Measurements from ENCODE around the gene SLC34A2. TPM values are rescaled to one million over a fixed set of nuclear protein-coding genes. Genes with fewer than 3 reads are reported as not detected.
"Not testable (repeated sequence)": the region's sequence is repeated elsewhere in the genome, so short reads cannot be mapped to it uniquely, and the experiment has no call there.

SLC34A2 gene, protein sequence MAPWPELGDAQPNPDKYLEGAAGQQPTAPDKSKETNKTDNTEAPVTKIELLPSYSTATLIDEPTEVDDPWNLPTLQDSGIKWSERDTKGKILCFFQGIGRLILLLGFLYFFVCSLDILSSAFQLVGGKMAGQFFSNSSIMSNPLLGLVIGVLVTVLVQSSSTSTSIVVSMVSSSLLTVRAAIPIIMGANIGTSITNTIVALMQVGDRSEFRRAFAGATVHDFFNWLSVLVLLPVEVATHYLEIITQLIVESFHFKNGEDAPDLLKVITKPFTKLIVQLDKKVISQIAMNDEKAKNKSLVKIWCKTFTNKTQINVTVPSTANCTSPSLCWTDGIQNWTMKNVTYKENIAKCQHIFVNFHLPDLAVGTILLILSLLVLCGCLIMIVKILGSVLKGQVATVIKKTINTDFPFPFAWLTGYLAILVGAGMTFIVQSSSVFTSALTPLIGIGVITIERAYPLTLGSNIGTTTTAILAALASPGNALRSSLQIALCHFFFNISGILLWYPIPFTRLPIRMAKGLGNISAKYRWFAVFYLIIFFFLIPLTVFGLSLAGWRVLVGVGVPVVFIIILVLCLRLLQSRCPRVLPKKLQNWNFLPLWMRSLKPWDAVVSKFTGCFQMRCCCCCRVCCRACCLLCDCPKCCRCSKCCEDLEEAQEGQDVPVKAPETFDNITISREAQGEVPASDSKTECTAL
- total RNA-seq (1,000 to 10,000 TPM; 1,764 to 1,795 TPM), polyA plus RNA-seq (100 to 1,000 TPM; 723 to 727 TPM)
- long read RNA-seq, donor 1, full-length matches to known transcripts = 60 of 646 reads
- long read RNA-seq, donor 1, partial matches to known transcripts = 570 of 646 reads
- long read RNA-seq, donor 1, other reads (novel, unspliced or antisense) = 16 of 646 reads
- long read RNA-seq, donor 2, full-length matches to known transcripts = 8 of 78 reads
- long read RNA-seq, donor 2, partial matches to known transcripts = 70 of 78 reads
- long read RNA-seq, donor 2, other reads (novel, unspliced or antisense) = 0 of 78 reads
- long read RNA-seq, donor 3, full-length matches to known transcripts = 17 of 134 reads
- long read RNA-seq, donor 3, partial matches to known transcripts = 117 of 134 reads
- long read RNA-seq, donor 3, other reads (novel, unspliced or antisense) = 0 of 134 reads
- long read RNA-seq, donor 4, partial matches to known transcripts = 5 of 5 reads
- long read RNA-seq, donor 4, other reads (novel, unspliced or antisense) = 0 of 5 reads
- long read RNA-seq, donor 5, full-length matches to known transcripts = 23 of 196 reads
- long read RNA-seq, donor 5, partial matches to known transcripts = 173 of 196 reads
- long read RNA-seq, donor 5, other reads (novel, unspliced or antisense) = 0 of 196 reads

DNA sequence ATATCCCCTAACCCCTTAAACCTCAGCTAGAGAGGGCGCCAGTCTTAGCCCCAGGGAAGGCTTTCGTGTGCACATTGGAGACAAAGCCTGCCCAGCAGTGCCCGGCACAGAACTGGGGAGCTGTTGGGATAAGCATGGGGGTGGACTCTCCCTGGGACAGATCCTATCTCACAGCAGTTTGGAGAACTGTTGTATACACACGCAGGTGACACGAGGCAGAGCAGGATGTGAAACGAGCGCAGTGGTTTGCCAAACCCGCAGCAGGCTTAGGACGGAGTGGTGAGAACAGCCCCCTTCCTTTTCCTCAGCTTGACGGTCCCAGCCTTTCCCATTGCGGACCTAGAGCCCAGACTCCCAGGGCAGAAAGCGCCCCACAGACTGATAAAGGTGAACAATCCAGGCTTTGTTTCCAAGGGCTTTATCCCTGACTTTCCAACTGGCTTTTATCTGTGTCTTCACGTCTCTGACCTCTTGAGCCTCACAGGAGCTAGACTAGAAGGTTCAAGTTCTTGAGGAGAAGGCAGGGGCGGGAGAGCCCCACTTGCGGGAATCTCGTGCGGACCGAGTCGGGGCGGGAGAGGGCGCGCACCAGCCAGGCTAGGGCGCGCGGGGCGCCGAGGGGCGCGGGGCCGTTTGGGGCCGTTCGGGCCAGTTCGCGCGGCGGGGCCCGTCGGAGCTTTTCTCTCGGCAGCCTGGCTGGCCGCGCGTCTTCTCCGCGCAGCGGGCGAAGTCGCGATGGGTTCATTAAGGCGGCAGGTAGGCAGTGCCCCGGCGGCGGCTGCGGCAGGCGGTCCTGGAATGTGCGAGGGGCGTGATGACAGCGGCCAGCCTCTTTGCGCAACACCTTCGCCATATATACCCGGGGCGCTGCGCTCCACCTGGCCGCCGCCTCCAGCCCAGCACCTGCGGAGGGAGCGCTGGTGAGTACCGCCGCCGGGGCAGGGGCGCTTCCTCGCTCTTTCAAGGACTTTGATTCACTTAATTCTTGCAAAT lies at the start of gene SLC34A2:
Gene SLC34A2 (plus strand): TSS at position 881 of the 993 bp plus-strand sequence. CDS start 6,650 bp downstream, outside the sequence.
- peak; percentile 45 for ATAC-seq (ENCODE audit: insufficient read depth, low FRiP score)
- Histone ChIP-seq H3K4me1 (ENCODE audit: control insufficient read depth in 5 of 5, insufficient read depth in 5 of 5, low read length in 5 of 5) (peaks cover 0 to 8% (median 3%) of the 10 kb centered on the region in 5 donors), H3K4me3 (peak within 1 kb of the TSS; percentile 43), H3K27me3 (ENCODE audit: control insufficient read depth in 3 of 3, insufficient read depth in 3 of 3, low read length in 2 of 3) (peaks cover 0 to 30% (median 16%) of the 10 kb centered on the region in 3 donors), H3K27ac (ENCODE audit: low read depth in 1 of 2, low read length in 1 of 2) (peak within 1 kb of the TSS in 1 of 2 donors; percentile 91), H3K9ac (ENCODE audit: insufficient read depth in 1 of 2, low read length in 2 of 2) (peak within 1 kb of the TSS; percentile 20 to 30), H3K36me3 (ENCODE audit: control insufficient read depth in 4 of 4, insufficient read depth in 4 of 4, low read length in 4 of 4) (no peaks in the 10 kb centered on the region), H3K9me3 (ENCODE audit: control insufficient read depth in 4 of 4, insufficient read depth in 3 of 4, low read length in 3 of 4) (no peaks in the 10 kb centered on the region)
- TF ChIP-seq, protein P1, sequence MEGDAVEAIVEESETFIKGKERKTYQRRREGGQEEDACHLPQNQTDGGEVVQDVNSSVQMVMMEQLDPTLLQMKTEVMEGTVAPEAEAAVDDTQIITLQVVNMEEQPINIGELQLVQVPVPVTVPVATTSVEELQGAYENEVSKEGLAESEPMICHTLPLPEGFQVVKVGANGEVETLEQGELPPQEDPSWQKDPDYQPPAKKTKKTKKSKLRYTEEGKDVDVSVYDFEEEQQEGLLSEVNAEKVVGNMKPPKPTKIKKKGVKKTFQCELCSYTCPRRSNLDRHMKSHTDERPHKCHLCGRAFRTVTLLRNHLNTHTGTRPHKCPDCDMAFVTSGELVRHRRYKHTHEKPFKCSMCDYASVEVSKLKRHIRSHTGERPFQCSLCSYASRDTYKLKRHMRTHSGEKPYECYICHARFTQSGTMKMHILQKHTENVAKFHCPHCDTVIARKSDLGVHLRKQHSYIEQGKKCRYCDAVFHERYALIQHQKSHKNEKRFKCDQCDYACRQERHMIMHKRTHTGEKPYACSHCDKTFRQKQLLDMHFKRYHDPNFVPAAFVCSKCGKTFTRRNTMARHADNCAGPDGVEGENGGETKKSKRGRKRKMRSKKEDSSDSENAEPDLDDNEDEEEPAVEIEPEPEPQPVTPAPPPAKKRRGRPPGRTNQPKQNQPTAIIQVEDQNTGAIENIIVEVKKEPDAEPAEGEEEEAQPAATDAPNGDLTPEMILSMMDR (IDR thresholded peaks at IDR 0.05; ENCODE audit: control extremely low read depth, extremely low read depth) = no peak
- peak; percentile 29 to 71 (median 60) for DNase-seq
- WGBS, 2 donors = 4% methylated on average over 49 to 71 of the region's 71 CpGs

DNA sequence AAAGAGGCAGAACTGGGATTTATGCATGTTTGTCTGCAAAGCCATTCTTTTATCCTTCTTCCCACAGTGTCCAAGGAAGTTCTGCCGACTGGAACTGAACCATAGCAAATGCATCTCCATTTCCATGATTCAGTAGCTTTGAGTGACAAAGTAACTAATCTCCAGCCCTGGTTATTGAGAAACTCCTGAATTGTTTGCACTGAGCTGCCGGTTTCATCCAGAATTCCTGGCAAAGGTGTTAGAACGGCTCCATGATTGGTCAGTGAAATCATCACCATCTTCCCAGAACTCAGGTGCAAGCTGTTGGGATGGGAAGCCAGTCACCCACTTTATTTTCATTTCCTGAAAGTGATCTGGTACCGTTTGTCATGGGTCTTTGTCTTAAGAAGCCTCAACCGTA lies 47.0 kb upstream of the SLC34A2 start:
- no peaks in the 10 kb centered on the region for H3K36me3 ChIP-seq (ENCODE audit: control insufficient read depth in 4 of 4, insufficient read depth in 4 of 4, low read length in 4 of 4)
- H3K4me3 ChIP-seq = no peak overlapping the region
- ATAC-seq (ENCODE audit: insufficient read depth, low FRiP score) = peak; percentile 83
- H3K9me3 ChIP-seq (ENCODE audit: control insufficient read depth in 4 of 4, insufficient read depth in 3 of 4, low read length in 3 of 4) = peaks cover 0 to 2% (median 0%) of the 10 kb centered on the region in 4 donors
- H3K27ac ChIP-seq (ENCODE audit: low read depth in 1 of 2, low read length in 1 of 2) = no peak overlapping the region
- DNase-seq = peak in 1 of 3 donors; percentile 25
- H3K9ac ChIP-seq (ENCODE audit: insufficient read depth in 1 of 2, low read length in 2 of 2) = no peak overlapping the region
- H3K27me3 ChIP-seq (ENCODE audit: control insufficient read depth in 3 of 3, insufficient read depth in 3 of 3, low read length in 2 of 3) = no peaks in the 10 kb centered on the region
- TF ChIP-seq, protein P1 (IDR thresholded peaks at IDR 0.05; ENCODE audit: control extremely low read depth, extremely low read depth) = no peak
- WGBS, 2 donors = 65 to 80% methylated on average over 5 of the region's 5 CpGs
- H3K4me1 ChIP-seq (ENCODE audit: control insufficient read depth in 5 of 5, insufficient read depth in 5 of 5, low read length in 5 of 5) = peaks cover 0 to 1% (median 0%) of the 10 kb centered on the region in 5 donors

DNA sequence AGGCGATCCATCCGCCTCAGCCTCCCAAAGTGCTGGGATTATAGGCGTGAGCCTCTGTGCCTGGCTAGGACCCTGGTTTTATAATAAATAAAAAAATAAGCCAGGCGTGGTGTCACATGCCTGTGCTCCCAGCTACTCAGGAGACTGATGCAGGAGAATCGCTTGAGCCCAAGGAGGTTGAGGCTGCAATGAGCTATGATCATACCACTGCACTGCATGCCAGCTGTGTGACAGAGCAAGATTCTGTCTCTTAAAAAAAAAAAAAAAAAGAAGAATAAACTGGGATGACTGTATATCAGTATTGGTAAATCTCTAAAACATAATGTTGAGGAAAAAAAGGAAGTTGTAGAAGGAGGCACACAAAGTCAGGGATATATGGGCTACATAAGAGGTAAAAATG lies 45.7 kb upstream of the SLC34A2 start:
- Histone ChIP-seq H3K4me3 (no peak overlapping the region), H3K27me3 (ENCODE audit: control insufficient read depth in 3 of 3, insufficient read depth in 3 of 3, low read length in 2 of 3) (no peaks in the 10 kb centered on the region), H3K9ac (ENCODE audit: insufficient read depth in 1 of 2, low read length in 2 of 2) (no peak overlapping the region), H3K4me1 (ENCODE audit: control insufficient read depth in 5 of 5, insufficient read depth in 5 of 5, low read length in 5 of 5) (peaks cover 0 to 1% (median 0%) of the 10 kb centered on the region in 5 donors), H3K36me3 (ENCODE audit: control insufficient read depth in 4 of 4, insufficient read depth in 4 of 4, low read length in 4 of 4) (no peaks in the 10 kb centered on the region), H3K9me3 (ENCODE audit: control insufficient read depth in 4 of 4, insufficient read depth in 3 of 4, low read length in 3 of 4) (peaks cover 0 to 2% (median 0%) of the 10 kb centered on the region in 4 donors), H3K27ac (ENCODE audit: low read depth in 1 of 2, low read length in 1 of 2) (no peak overlapping the region)
- no peak for ATAC-seq (ENCODE audit: insufficient read depth, low FRiP score)
- TF ChIP-seq, protein P1 (IDR thresholded peaks at IDR 0.05; ENCODE audit: control extremely low read depth, extremely low read depth) = no peak
- WGBS, 2 donors = 92 to 96% methylated on average over 5 of the region's 5 CpGs
- no peak for DNase-seq

DNA sequence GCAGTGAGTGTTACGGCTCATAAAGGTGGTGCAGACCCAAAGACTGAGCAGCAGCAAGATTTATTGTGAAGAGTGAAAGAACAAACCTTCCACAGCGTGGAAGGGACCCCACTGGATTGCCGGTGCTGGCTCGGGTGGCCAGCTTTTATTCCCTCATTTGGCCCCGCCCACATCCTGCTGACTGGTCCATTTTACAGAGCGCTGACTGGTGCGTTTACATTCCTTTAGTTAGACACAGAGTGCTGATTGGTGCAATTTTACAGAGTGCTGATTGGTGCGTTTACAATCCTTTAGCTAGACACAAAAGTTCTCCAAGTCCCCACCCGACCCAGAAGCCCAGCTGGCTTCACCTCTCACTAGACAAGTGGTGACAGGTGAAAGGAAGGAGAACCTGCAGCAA lies 42.0 kb upstream of the SLC34A2 start:
- not testable (repeated sequence) for H3K27me3 ChIP-seq (ENCODE audit: control insufficient read depth in 3 of 3, insufficient read depth in 3 of 3, low read length in 2 of 3); DNase-seq; H3K27ac ChIP-seq (ENCODE audit: low read depth in 1 of 2, low read length in 1 of 2); ATAC-seq (ENCODE audit: insufficient read depth, low FRiP score); H3K4me3 ChIP-seq; H3K36me3 ChIP-seq (ENCODE audit: control insufficient read depth in 4 of 4, insufficient read depth in 4 of 4, low read length in 4 of 4); H3K9ac ChIP-seq (ENCODE audit: insufficient read depth in 1 of 2, low read length in 2 of 2); H3K9me3 ChIP-seq (ENCODE audit: control insufficient read depth in 4 of 4, insufficient read depth in 3 of 4, low read length in 3 of 4); H3K4me1 ChIP-seq (ENCODE audit: control insufficient read depth in 5 of 5, insufficient read depth in 5 of 5, low read length in 5 of 5)
- 85 to 91% methylated on average over 9 of the region's 9 CpGs for WGBS, 2 donors

All from lung (tissue), 16 donors.